GM23338 (cell line): ENCODE results near the gene SORBS1. TPM values are rescaled to one million over a fixed set of nuclear protein-coding genes. Genes with fewer than 3 reads are reported as not detected.

Experiments used
- ATAC-seq: fragments of 200-7000 bp; cut with Tn5 transposase; 3 replicates; pipeline ENCODE4 v1.9.1; 2020
- DNase-seq: peaks from one replicate; pipeline ENCODE4 v3.0.0-alpha.2; 2015; ENCODE audit warnings: low spot score
- H2AFZ ChIP-seq: fragments of 200-600 bp; sonication (generic); 2 replicates; pipeline ENCODE4 v1.8.0; 2016; ENCODE audit warnings: antibody characterized with exemption, mild to moderate bottlenecking, moderate library complexity
- H3F3A ChIP-seq: fragments of 200-600 bp; sonication (generic); replicated peaks from 2 replicates; pipeline ENCODE4 v1.8.0; 2017; ENCODE audit warnings: antibody characterized with exemption, mixed run types, low read depth
- H3K27ac ChIP-seq: fragments of 200-600 bp; sonication (generic); 2 replicates; pipeline ENCODE4 v1.6.1; 2016; ENCODE audit warnings: low read depth
- H3K27me3 ChIP-seq: fragments of 200-600 bp; sonication (generic); 2 replicates; pipeline ENCODE4 v1.8.0; 2016; ENCODE audit warnings: mild to moderate bottlenecking, mixed run types, moderate library complexity; ENCODE audit not compliant: insufficient read depth
- H3K36me3 ChIP-seq: fragments of 200-600 bp; sonication (generic); 2 replicates; pipeline ENCODE4 v1.8.0; 2016; ENCODE audit warnings: mild to moderate bottlenecking; ENCODE audit not compliant: insufficient read depth
- H3K4me1 ChIP-seq: fragments of 200-600 bp; sonication (generic); 2 replicates; pipeline ENCODE4 v1.8.0; 2016; ENCODE audit warnings: mild to moderate bottlenecking, moderate library complexity; ENCODE audit not compliant: insufficient read depth
- H3K4me2 ChIP-seq: fragments of 200-600 bp; sonication (generic); 2 replicates; pipeline ENCODE4 v1.7.1; 2017; ENCODE audit warnings: mixed run types
- H3K4me3 ChIP-seq: fragments of 200-600 bp; sonication (generic); 2 replicates; pipeline ENCODE4 v1.6.1; 2016; ENCODE audit warnings: mixed run types
- H3K79me2 ChIP-seq: fragments of 200-600 bp; sonication (generic); replicated peaks from 2 replicates; pipeline ENCODE4 v1.8.0; 2017; ENCODE audit warnings: mild to moderate bottlenecking; ENCODE audit not compliant: insufficient read depth
- H3K9me2 ChIP-seq: fragments of 200-600 bp; sonication (generic); 2 replicates; pipeline ENCODE4 v1.8.0; 2017; ENCODE audit not compliant: insufficient read depth
- H4K20me1 ChIP-seq: fragments of 200-600 bp; sonication (generic); replicated peaks from 2 replicates; pipeline ENCODE4 v1.8.0; 2017; ENCODE audit warnings: mild to moderate bottlenecking; ENCODE audit not compliant: insufficient read depth
- H3K27ac Mint-ChIP-seq: 2 replicates; pipeline ENCODE4 v1.8.0; 2020; ENCODE audit warnings: inconsistent platforms, mild to moderate bottlenecking, moderate library complexity, mixed read lengths
- H3K27me3 Mint-ChIP-seq: 3 replicates; pipeline ENCODE4 v1.8.0; 2022; ENCODE audit warnings: low read depth, mild to moderate bottlenecking, moderate library complexity, mixed read lengths, inconsistent platforms; ENCODE audit not compliant: insufficient read depth, poor library complexity
- H3K36me3 Mint-ChIP-seq: 3 replicates; pipeline ENCODE4 v1.8.0; 2021; ENCODE audit warnings: low read depth, mild to moderate bottlenecking, inconsistent platforms, moderate library complexity, mixed read lengths
- H3K4me1 Mint-ChIP-seq: 3 replicates; pipeline ENCODE4 v1.8.0; 2020; ENCODE audit warnings: mild to moderate bottlenecking, inconsistent platforms, mixed read lengths
- H3K4me3 Mint-ChIP-seq: 3 replicates; pipeline ENCODE4 v1.8.0; 2021; ENCODE audit warnings: moderate library complexity, mild to moderate bottlenecking, inconsistent platforms, mixed read lengths
- H3K9me3 Mint-ChIP-seq: 3 replicates; pipeline ENCODE4 v1.8.0; 2020; ENCODE audit warnings: moderate library complexity, mild to moderate bottlenecking, inconsistent platforms, mixed read lengths
- CREB1 ChIP-seq: fragments of 250-450 bp; sonication (Bioruptor Pico); IDR thresholded peaks from 2 replicates; pipeline ENCODE4 v1.5.0; 2020; ENCODE audit warnings: low read depth, mild to moderate bottlenecking, moderate library complexity
- EZH2 ChIP-seq: fragments of 200-600 bp; sonication (generic); IDR thresholded peaks from one replicate; pipeline ENCODE4 v1.8.0; 2017; ENCODE audit warnings: antibody characterized with exemption, mild to moderate bottlenecking, low read depth; ENCODE audit not compliant: unreplicated experiment
- EZH2phosphoT487 ChIP-seq: fragments of 200-600 bp; sonication (generic); IDR thresholded peaks from one replicate; pipeline ENCODE4 v1.8.1; 2018; ENCODE audit warnings: antibody characterized with exemption; ENCODE audit not compliant: unreplicated experiment
- JUNB ChIP-seq: IDR thresholded peaks from one replicate; pipeline ENCODE4 v1.6.1; 2016; ENCODE audit warnings: antibody characterized with exemption; ENCODE audit not compliant: unreplicated experiment
- NANOG ChIP-seq: IDR thresholded peaks from 2 replicates; pipeline ENCODE4 v1.6.1; 2016; ENCODE audit warnings: antibody characterized with exemption, borderline replicate concordance
- POLR2AphosphoS5 ChIP-seq: IDR thresholded peaks from 2 replicates; pipeline ENCODE4 v1.6.1; 2016; ENCODE audit warnings: antibody characterized with exemption, low read depth
- STAT1 ChIP-seq: IDR thresholded peaks from one replicate; pipeline ENCODE4 v1.6.1; 2016; ENCODE audit warnings: antibody characterized with exemption; ENCODE audit not compliant: unreplicated experiment
- ZNF114 ChIP-seq: fragments of 250-450 bp; sonication (Bioruptor Pico); IDR thresholded peaks from 2 replicates; pipeline ENCODE4 v1.5.0; 2020; ENCODE audit warnings: mild to moderate bottlenecking, moderate library complexity
- ZNF331 ChIP-seq: fragments of 250-450 bp; sonication (Bioruptor Pico); IDR thresholded peaks from 2 replicates; pipeline ENCODE4 v1.5.0; 2020; ENCODE audit warnings: low read depth, mild to moderate bottlenecking, moderate library complexity
- polyA plus RNA-seq: library from polyadenylated mRNA; unstranded; fragments of >200 nt; fragmentation: Nextera tagmentation; extraction: Ambion mirVana; gene quantifications from 2 replicates; pipeline ENCODE4 v1.2.1, GENCODE V29; 2016
- total RNA-seq: library from RNA; depleted of rRNA; stranded (reverse); fragments of >200 nt; shearing (Covaris generic); gene quantifications from 2 replicates; pipeline ENCODE4 v1.2.3, GENCODE V29; 2014
- TF ChIP-seq, protein P1 (sequence below): IDR thresholded peaks from one replicate; pipeline ENCODE4 v1.6.1; 2018; ENCODE audit warnings: antibody characterized with exemption; ENCODE audit not compliant: unreplicated experiment
- TF ChIP-seq, protein P2 (sequence below), 2 experiments: fragments of 200-600 bp in 1 of 2; sonication (generic) in 1 of 2; conservative IDR thresholded peaks; 2 replicates each; pipeline versions ENCODE4 v1.5.1 to v1.6.1; 2016 to 2017; ENCODE audit warnings: antibody characterized with exemption in 2 of 2, low read depth in 2 of 2, mild to moderate bottlenecking in 2 of 2, moderate library complexity in 1 of 2
- TF ChIP-seq, protein P3 (sequence below): fragments of 250-450 bp; sonication (Bioruptor Pico); IDR thresholded peaks from 2 replicates; pipeline ENCODE4 v1.5.0; 2020; ENCODE audit warnings: mild to moderate bottlenecking, moderate library complexity

Gene SORBS1
- total and polyA plus RNA-seq, 2 experiments from 2014 or later = 47.7 to 51.5 TPM

DNA sequence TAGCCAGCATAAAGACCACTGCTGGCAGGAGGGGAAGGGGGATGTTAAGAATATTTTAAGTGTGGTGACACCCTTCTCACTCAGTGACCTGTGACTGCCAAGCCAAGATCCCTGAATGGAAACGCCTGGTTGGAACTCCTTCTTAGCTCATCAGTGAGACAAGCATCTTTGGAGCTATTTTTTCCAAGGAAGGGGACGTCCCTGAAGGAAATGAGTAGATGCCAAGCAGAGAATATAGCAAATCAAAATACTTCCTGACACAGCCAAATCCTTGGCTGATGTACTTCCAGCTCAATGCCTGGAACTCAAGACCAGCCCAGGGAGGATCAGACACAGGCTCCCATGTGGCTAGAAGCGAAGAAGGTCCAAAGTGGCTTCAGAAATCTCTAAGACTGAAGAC lies 82.2 kb downstream of the SORBS1 start (continued):
- TF ChIP-seq, protein P1, sequence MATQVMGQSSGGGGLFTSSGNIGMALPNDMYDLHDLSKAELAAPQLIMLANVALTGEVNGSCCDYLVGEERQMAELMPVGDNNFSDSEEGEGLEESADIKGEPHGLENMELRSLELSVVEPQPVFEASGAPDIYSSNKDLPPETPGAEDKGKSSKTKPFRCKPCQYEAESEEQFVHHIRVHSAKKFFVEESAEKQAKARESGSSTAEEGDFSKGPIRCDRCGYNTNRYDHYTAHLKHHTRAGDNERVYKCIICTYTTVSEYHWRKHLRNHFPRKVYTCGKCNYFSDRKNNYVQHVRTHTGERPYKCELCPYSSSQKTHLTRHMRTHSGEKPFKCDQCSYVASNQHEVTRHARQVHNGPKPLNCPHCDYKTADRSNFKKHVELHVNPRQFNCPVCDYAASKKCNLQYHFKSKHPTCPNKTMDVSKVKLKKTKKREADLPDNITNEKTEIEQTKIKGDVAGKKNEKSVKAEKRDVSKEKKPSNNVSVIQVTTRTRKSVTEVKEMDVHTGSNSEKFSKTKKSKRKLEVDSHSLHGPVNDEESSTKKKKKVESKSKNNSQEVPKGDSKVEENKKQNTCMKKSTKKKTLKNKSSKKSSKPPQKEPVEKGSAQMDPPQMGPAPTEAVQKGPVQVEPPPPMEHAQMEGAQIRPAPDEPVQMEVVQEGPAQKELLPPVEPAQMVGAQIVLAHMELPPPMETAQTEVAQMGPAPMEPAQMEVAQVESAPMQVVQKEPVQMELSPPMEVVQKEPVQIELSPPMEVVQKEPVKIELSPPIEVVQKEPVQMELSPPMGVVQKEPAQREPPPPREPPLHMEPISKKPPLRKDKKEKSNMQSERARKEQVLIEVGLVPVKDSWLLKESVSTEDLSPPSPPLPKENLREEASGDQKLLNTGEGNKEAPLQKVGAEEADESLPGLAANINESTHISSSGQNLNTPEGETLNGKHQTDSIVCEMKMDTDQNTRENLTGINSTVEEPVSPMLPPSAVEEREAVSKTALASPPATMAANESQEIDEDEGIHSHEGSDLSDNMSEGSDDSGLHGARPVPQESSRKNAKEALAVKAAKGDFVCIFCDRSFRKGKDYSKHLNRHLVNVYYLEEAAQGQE = no peak
- TF ChIP-seq POLR2AphosphoS5 (no peak), NANOG (no peak), CREB1 (CRISPR knock-in tag) (no peak), JUNB (no peak), ZNF114 (CRISPR knock-in tag) (no peak), ZNF331 (CRISPR knock-in tag) (no peak)
- TF ChIP-seq, protein P2, sequence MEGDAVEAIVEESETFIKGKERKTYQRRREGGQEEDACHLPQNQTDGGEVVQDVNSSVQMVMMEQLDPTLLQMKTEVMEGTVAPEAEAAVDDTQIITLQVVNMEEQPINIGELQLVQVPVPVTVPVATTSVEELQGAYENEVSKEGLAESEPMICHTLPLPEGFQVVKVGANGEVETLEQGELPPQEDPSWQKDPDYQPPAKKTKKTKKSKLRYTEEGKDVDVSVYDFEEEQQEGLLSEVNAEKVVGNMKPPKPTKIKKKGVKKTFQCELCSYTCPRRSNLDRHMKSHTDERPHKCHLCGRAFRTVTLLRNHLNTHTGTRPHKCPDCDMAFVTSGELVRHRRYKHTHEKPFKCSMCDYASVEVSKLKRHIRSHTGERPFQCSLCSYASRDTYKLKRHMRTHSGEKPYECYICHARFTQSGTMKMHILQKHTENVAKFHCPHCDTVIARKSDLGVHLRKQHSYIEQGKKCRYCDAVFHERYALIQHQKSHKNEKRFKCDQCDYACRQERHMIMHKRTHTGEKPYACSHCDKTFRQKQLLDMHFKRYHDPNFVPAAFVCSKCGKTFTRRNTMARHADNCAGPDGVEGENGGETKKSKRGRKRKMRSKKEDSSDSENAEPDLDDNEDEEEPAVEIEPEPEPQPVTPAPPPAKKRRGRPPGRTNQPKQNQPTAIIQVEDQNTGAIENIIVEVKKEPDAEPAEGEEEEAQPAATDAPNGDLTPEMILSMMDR (conservative IDR thresholded peaks at IDR 0.05; ENCODE audit: low read depth in 2 of 2) = no peak

DNA sequence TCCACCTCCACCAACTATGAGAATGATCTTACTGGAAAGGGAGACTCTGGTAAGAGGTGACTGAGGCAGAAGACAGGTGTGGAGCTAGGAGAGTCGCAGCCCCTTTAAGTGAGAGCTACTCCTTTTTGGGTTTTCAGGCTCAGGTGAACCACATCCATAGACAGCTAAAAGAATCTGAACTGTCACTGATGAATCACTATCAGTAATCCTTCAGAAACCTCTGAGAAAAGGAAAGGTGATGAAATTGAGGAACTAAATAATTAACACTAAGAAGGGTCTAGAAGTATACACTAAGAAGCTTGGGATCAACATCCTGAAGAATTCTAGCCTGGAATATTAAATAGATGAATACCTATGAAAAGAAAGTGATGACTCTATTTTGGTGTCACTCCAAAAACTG lies 83.0 kb downstream of the SORBS1 start:
- Histone ChIP-seq H3K79me2 (peaks cover 27% of the 10 kb centered on the region), H4K20me1 (no peaks in the 10 kb centered on the region), H3K4me1 (peaks cover 62% of the 10 kb centered on the region), H3K9me2 (no peaks in the 10 kb centered on the region), H2AFZ (no peak overlapping the region), H3F3A (no peaks in the 10 kb centered on the region; the same call in 1 of the 2 replicates), H3K36me3 (no peaks in the 10 kb centered on the region), H3K4me3 (no peak overlapping the region), H3K27me3 (no peaks in the 10 kb centered on the region), H3K27ac (peak overlapping the region; percentile 70), H3K4me2 (no peak overlapping the region)
- ATAC-seq (no peak), DNase-seq (no peak)
- Mint-ChIP-seq H3K9me3 (no peaks in the 10 kb centered on the region), H3K4me3 (no peak overlapping the region), H3K27ac (peak overlapping the region; percentile 50; the same call in 1 of the 2 replicates), H3K4me1 (peaks cover 71% of the 10 kb centered on the region), H3K36me3 (peaks cover 5% of the 10 kb centered on the region; the same call in 2 of the 3 replicates), H3K27me3 (peaks cover 4% of the 10 kb centered on the region)
- TF ChIP-seq, protein P2 (conservative IDR thresholded peaks at IDR 0.05; ENCODE audit: low read depth in 2 of 2) = no peak
- TF ChIP-seq EZH2phosphoT487 = no peak
- TF ChIP-seq, protein P3, sequence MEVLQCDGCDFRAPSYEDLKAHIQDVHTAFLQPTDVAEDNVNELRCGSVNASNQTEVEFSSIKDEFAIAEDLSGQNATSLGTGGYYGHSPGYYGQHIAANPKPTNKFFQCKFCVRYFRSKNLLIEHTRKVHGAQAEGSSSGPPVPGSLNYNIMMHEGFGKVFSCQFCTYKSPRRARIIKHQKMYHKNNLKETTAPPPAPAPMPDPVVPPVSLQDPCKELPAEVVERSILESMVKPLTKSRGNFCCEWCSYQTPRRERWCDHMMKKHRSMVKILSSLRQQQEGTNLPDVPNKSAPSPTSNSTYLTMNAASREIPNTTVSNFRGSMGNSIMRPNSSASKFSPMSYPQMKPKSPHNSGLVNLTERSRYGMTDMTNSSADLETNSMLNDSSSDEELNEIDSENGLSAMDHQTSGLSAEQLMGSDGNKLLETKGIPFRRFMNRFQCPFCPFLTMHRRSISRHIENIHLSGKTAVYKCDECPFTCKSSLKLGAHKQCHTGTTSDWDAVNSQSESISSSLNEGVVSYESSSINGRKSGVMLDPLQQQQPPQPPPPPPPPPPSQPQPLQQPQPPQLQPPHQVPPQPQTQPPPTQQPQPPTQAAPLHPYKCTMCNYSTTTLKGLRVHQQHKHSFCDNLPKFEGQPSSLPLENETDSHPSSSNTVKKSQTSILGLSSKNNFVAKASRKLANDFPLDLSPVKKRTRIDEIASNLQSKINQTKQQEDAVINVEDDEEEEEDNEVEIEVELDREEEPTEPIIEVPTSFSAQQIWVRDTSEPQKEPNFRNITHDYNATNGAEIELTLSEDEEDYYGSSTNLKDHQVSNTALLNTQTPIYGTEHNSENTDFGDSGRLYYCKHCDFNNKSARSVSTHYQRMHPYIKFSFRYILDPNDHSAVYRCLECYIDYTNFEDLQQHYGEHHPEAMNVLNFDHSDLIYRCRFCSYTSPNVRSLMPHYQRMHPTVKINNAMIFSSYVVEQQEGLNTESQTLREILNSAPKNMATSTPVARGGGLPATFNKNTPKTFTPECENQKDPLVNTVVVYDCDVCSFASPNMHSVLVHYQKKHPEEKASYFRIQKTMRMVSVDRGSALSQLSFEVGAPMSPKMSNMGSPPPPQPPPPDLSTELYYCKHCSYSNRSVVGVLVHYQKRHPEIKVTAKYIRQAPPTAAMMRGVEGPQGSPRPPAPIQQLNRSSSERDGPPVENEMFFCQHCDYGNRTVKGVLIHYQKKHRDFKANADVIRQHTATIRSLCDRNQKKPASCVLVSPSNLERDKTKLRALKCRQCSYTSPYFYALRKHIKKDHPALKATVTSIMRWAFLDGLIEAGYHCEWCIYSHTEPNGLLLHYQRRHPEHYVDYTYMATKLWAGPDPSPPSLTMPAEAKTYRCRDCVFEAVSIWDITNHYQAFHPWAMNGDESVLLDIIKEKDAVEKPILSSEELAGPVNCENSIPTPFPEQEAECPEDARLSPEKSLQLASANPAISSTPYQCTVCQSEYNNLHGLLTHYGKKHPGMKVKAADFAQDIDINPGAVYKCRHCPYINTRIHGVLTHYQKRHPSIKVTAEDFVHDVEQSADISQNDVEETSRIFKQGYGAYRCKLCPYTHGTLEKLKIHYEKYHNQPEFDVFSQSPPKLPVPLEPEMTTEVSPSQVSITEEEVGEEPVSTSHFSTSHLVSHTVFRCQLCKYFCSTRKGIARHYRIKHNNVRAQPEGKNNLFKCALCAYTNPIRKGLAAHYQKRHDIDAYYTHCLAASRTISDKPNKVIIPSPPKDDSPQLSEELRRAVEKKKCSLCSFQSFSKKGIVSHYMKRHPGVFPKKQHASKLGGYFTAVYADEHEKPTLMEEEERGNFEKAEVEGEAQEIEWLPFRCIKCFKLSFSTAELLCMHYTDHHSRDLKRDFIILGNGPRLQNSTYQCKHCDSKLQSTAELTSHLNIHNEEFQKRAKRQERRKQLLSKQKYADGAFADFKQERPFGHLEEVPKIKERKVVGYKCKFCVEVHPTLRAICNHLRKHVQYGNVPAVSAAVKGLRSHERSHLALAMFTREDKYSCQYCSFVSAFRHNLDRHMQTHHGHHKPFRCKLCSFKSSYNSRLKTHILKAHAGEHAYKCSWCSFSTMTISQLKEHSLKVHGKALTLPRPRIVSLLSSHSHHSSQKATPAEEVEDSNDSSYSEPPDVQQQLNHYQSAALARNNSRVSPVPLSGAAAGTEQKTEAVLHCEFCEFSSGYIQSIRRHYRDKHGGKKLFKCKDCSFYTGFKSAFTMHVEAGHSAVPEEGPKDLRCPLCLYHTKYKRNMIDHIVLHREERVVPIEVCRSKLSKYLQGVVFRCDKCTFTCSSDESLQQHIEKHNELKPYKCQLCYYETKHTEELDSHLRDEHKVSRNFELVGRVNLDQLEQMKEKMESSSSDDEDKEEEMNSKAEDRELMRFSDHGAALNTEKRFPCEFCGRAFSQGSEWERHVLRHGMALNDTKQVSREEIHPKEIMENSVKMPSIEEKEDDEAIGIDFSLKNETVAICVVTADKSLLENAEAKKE (CRISPR knock-in tag) = no peak
- TF ChIP-seq ZNF114 (CRISPR knock-in tag) = no peak
- no peak for TF ChIP-seq ZNF331 (CRISPR knock-in tag)
- TF ChIP-seq STAT1 = no peak
- TF ChIP-seq EZH2 = no peak
- TF ChIP-seq CREB1 (CRISPR knock-in tag) = no peak
